HepG2 (cell line): ENCODE results near the gene LRRC8C. TPM values are rescaled to one million over a fixed set of nuclear protein-coding genes. Genes with fewer than 3 reads are reported as not detected.

Experiments
- ATAC-seq: fragments of 200-7000 bp; cut with Tn5 transposase; 3 replicates; pipeline ENCODE4 v1.9.1; 2020; ENCODE audit warnings: mild to moderate bottlenecking, moderate library complexity
- BruUV-seq: library from RNA; stranded (reverse); fragments of 400-500 nt; replicated peaks from 2 replicates; lab custom pipeline; 2021; lab: Mats Ljungman, UMichigan
- CTCF ChIA-PET: fragments of 300-600 bp; formaldehyde crosslinking; extraction: SDS; loops from one replicate; lab custom pipeline; 2021; ENCODE audit warnings: low total read pairs, inconsistent platforms, low intra/inter-chr PET ratio; lab: Yijun Ruan, JAX
- POLR2A ChIA-PET: fragments of 350-600 bp; sonication (Branson Sonifier 250); formaldehyde crosslinking; loops from one replicate; lab custom pipeline; 2020; ENCODE audit warnings: antibody characterized with exemption, inconsistent platforms; lab: Yijun Ruan, JAX
- DNase-seq: peaks from one replicate; pipeline ENCODE4 v3.0.0-alpha.2; 2015; ENCODE audit warnings: low spot score
- FAIRE-seq: peaks from 3 replicates; lab custom pipeline; 2011; peaks lifted over from hg19 to GRCh38; lab: Jason Lieb, UNC
- H2AFZ ChIP-seq: one replicate; pipeline ENCODE4 v1.6.1; 2011; ENCODE audit warnings: low read length, inconsistent platforms
- H3K27ac ChIP-seq: fragments of 300-600 bp; 3 replicates; pipeline ENCODE4 v1.8.0; 2011; ENCODE audit warnings: mixed run types, mild to moderate bottlenecking, mixed read lengths, low read length, inconsistent platforms; ENCODE audit not compliant: insufficient read depth; ENCODE audit errors: extremely low read length
- H3K27me3 ChIP-seq, 2 experiments: fragments of 200-600 bp in 1 of 2; 2 replicates in 1 of 2; 3 replicates in 1 of 2; pipeline versions ENCODE4 v1.6.0 to v1.8.0; 2011; ENCODE audit warnings: low read length in 2 of 2, mild to moderate bottlenecking in 2 of 2, moderate library complexity in 2 of 2, inconsistent platforms in 1 of 2; ENCODE audit not compliant: insufficient read depth in 2 of 2, control insufficient read depth in 1 of 2
- H3K36me3 ChIP-seq, 2 experiments: fragments of 200-600 bp in 1 of 2; replicated peaks in 1 of 2; 2 replicates in 1 of 2; 3 replicates in 1 of 2; pipeline versions ENCODE4 v1.5.1 to v1.8.0; 2011; ENCODE audit warnings: low read length in 2 of 2, inconsistent platforms in 1 of 2; ENCODE audit not compliant: insufficient read depth in 2 of 2, control insufficient read depth in 1 of 2
- H3K4me1 ChIP-seq: 2 replicates; pipeline ENCODE4 v1.5.1; 2012; ENCODE audit warnings: low read length, inconsistent platforms; ENCODE audit not compliant: insufficient read depth
- H3K4me2 ChIP-seq: 2 replicates; pipeline ENCODE4 v1.6.0; 2011; ENCODE audit warnings: low read depth, low read length, inconsistent platforms
- H3K4me3 ChIP-seq, 3 experiments: fragments of 200-600 bp in 1 of 3; sonication (generic), shearing (Covaris generic) in 1 of 3; replicated peaks in 1 of 3; 2 replicates each; pipeline ENCODE4 v1.5.1; 2011 to 2016; ENCODE audit warnings: low read length in 3 of 3, inconsistent platforms in 2 of 3, low read depth in 2 of 3, mild to moderate bottlenecking in 2 of 3, control low read depth in 1 of 3, mixed read lengths in 1 of 3; ENCODE audit not compliant: insufficient read depth in 1 of 3
- H3K79me2 ChIP-seq: one replicate; pipeline ENCODE4 v1.6.1; 2011; ENCODE audit warnings: low read length, inconsistent platforms; ENCODE audit not compliant: insufficient read depth
- H3K9ac ChIP-seq: 2 replicates; pipeline ENCODE4 v1.6.0; 2011; ENCODE audit warnings: mild to moderate bottlenecking, low read depth, low read length, inconsistent platforms; ENCODE audit not compliant: insufficient read depth
- H3K9me3 ChIP-seq: 2 replicates; pipeline ENCODE4 v1.5.1; 2012; ENCODE audit warnings: mild to moderate bottlenecking, low read length
- H4K20me1 ChIP-seq: 2 replicates; pipeline ENCODE4 v1.6.0; 2011; ENCODE audit warnings: inconsistent platforms, mild to moderate bottlenecking, low read length, moderate library complexity; ENCODE audit not compliant: insufficient read depth
- DMAP1 ChIP-seq: IDR thresholded peaks from 2 replicates; pipeline ENCODE4 v1.6.1; 2016
- EEA1 ChIP-seq: sonication (generic); formaldehyde crosslinking; IDR thresholded peaks from 2 replicates; pipeline ENCODE4 v1.5.1; 2020; ENCODE audit warnings: mild to moderate bottlenecking, missing genetic modification reagents, borderline replicate concordance
- FOXP1 ChIP-seq, 2 experiments: fragments of 450-650 bp in 1 of 2; IDR thresholded peaks; 2 replicates each; pipeline ENCODE4 v1.6.1; 2017 to 2018; ENCODE audit warnings: antibody characterized with exemption in 1 of 2
- KDM3A ChIP-seq: IDR thresholded peaks from 2 replicates; pipeline ENCODE4 v1.6.1; 2018; ENCODE audit warnings: low read depth, missing compliant biosample characterization
- KMT2B ChIP-seq: IDR thresholded peaks from 2 replicates; pipeline ENCODE4 v1.6.1; 2016; ENCODE audit warnings: missing genetic modification reagents, missing compliant biosample characterization
- LCORL ChIP-seq, 2 experiments: fragments of 450-650 bp in 1 of 2; sonication (generic) in 1 of 2; formaldehyde crosslinking in 1 of 2; IDR thresholded peaks; 2 replicates each; pipeline versions ENCODE4 v1.5.0 to v1.6.1; 2017 to 2020; ENCODE audit warnings: antibody characterized with exemption in 1 of 2, missing genetic modification reagents in 1 of 2
- MNT ChIP-seq: fragments of 450-650 bp; IDR thresholded peaks from 2 replicates; pipeline ENCODE4 v1.6.1; 2016
- MTF2 ChIP-seq: sonication (generic); formaldehyde crosslinking; IDR thresholded peaks from 2 replicates; pipeline ENCODE4 v1.5.0; 2020; ENCODE audit warnings: missing genetic modification reagents, borderline replicate concordance
- NR2C2 ChIP-seq: sonication (generic); formaldehyde crosslinking; IDR thresholded peaks from 2 replicates; pipeline ENCODE4 v1.4.0; 2020; ENCODE audit warnings: missing genetic modification reagents, mild to moderate bottlenecking, moderate library complexity, borderline replicate concordance
- SIN3B ChIP-seq: fragments of 150-350 bp; IDR thresholded peaks from 2 replicates; pipeline ENCODE4 v1.6.1; 2014; ENCODE audit warnings: low read length
- ZBTB26 ChIP-seq: IDR thresholded peaks from 2 replicates; pipeline ENCODE4 v1.6.1; 2016; ENCODE audit warnings: missing compliant biosample characterization, missing genetic modification reagents, borderline replicate concordance
- ZNF496 ChIP-seq: sonication (generic); formaldehyde crosslinking; IDR thresholded peaks from 2 replicates; pipeline ENCODE4 v1.8.1; 2023; ENCODE audit warnings: mild to moderate bottlenecking, moderate library complexity, missing genetic modification reagents; ENCODE audit not compliant: insufficient replicate concordance
- ZNF563 ChIP-seq: sonication (generic); formaldehyde crosslinking; IDR thresholded peaks from 2 replicates; pipeline ENCODE4 v1.8.0; 2022; ENCODE audit warnings: mild to moderate bottlenecking, moderate library complexity, missing genetic modification reagents
- ZNF570 ChIP-seq: sonication (generic); formaldehyde crosslinking; IDR thresholded peaks from 2 replicates; pipeline ENCODE4 v1.4.0; 2020; ENCODE audit warnings: mild to moderate bottlenecking, missing genetic modification reagents, borderline replicate concordance
- ZNF678 ChIP-seq: sonication (generic); formaldehyde crosslinking; IDR thresholded peaks from 2 replicates; pipeline ENCODE4 v1.4.0; 2020; ENCODE audit warnings: mild to moderate bottlenecking, missing genetic modification reagents
- WGBS: methylation state at CpG from one replicate; pipeline ENCODE4 v1.1.6; 2017; ENCODE audit warnings: low lambda C conversion rate; 5-methylcytosine and 5-hydroxymethylcytosine counted together
- in situ Hi-C: cut with HindIII; loops from 2 replicates; pipeline ENCODE4 v1.10.0; 2017; ENCODE audit warnings: low pct_unique_long_range_greater_than_20kb; ENCODE audit not compliant: extremely low pct_ligation_motif_present
- intact Hi-C: fragments of 100-400 bp; cut with micrococcal nuclease; formaldehyde crosslinking; loops from one replicate; pipeline ENCODE4 v1.10.0; 2022; ENCODE audit not compliant: unreplicated experiment
- polyA plus RNA-seq, 8 experiments: library from polyadenylated mRNA; depleted of rRNA in 3 of 8; stranded (reverse) in 7 of 8; unstranded in 1 of 8; fragments of >200 nt; fragmentation: Illumina TruSeq in 4 of 8; extraction: Trizol in 4 of 8; gene quantifications; 2 replicates each; pipeline versions ENCODE4 v1.2.1 to v1.2.3, GENCODE V29; 2011 to 2016; ENCODE audit warnings: low read depth in 4 of 8, missing spikeins in 1 of 8, mixed read lengths in 1 of 8; ENCODE audit not compliant: insufficient read depth in 1 of 8
- total RNA-seq, 5 experiments: library from RNA; depleted of rRNA; stranded (reverse); fragments of >200 nt; fragmentation: Illumina TruSeq; extraction: Trizol; gene quantifications; 2 replicates each; pipeline ENCODE4 v1.2.3, GENCODE V29; 2016; ENCODE audit warnings: low read depth in 1 of 5

LRRC8C gene
- total and polyA plus RNA-seq, 2 of the 13 experiments (the other 11 are each of a cell fraction or from before 2014, with no cell fraction given), result 0.22 to 0.32 TPM

GRCh38 chr1:89669441-89669840, 36.5 kb downstream of the LRRC8C start:
- H3K27ac ChIP-seq, result no peak overlapping the region
- no peaks in the 10 kb centered on the region for H3K27me3 ChIP-seq
- no TSS peak for BruUV-seq
- ChIA-PET CTCF (no interaction called here), POLR2A (no interaction called here)
- H3K36me3 ChIP-seq, result no peaks in the 10 kb centered on the region
- DNase-seq, result no peak
- no peak overlapping the region for H3K4me3 ChIP-seq
- no peaks in the 10 kb centered on the region for H4K20me1 ChIP-seq
- H3K4me2 ChIP-seq, result no peak overlapping the region
- intact Hi-C loops (no loop called here), in situ Hi-C loops (no loop called here)
- no peak overlapping the region for H2AFZ ChIP-seq
- H3K9ac ChIP-seq, result no peak overlapping the region
- H3K4me1 ChIP-seq, result no peaks in the 10 kb centered on the region
- H3K9me3 ChIP-seq, result no peaks in the 10 kb centered on the region
- no peak for ATAC-seq
- H3K79me2 ChIP-seq, result no peaks in the 10 kb centered on the region
- FAIRE-seq, result no peak
- 27% methylated on average over 1 of the region's 1 CpG for WGBS
- TF ChIP-seq MTF2 (CRISPR knock-in tag), result no peak
- no peak for TF ChIP-seq NR2C2
- TF ChIP-seq SIN3B, result no peak
- no peak for TF ChIP-seq KMT2B (CRISPR knock-in tag)
- TF ChIP-seq KDM3A, result no peak
- TF ChIP-seq MNT, result no peak
- no peak for TF ChIP-seq ZNF570
- TF ChIP-seq LCORL (IDR thresholded peaks at IDR 0.05), result no peak
- TF ChIP-seq LCORL (CRISPR knock-in tag; IDR thresholded peaks at IDR 0.05), result no peak
- no peak for TF ChIP-seq EEA1
- no peak for TF ChIP-seq ZNF496
- no peak for TF ChIP-seq DMAP1 (CRISPR knock-in tag)
- TF ChIP-seq ZNF678, result no peak
- no peak for TF ChIP-seq FOXP1 (IDR thresholded peaks at IDR 0.05)
- no peak for TF ChIP-seq FOXP1 (CRISPR knock-in tag; IDR thresholded peaks at IDR 0.05)
- no peak for TF ChIP-seq ZNF563 (CRISPR knock-in tag)
- TF ChIP-seq ZBTB26 (CRISPR knock-in tag), result no peak
